Mucosa of gallbladder (tissue), 1 donor: ENCODE data around the gene CRTAC1. TPM values are rescaled to one million over a fixed set of nuclear protein-coding genes. Genes with fewer than 3 reads are reported as not detected.

Source experiments
- DNase-seq: peaks from one replicate; pipeline ENCODE4 v3.0.0-alpha.2; 2020; ENCODE audit warnings: low spot score
- total RNA-seq: library from RNA; stranded (reverse); gene quantifications from one replicate; pipeline ENCODE4 v1.2.1, GENCODE V29; 2021
- donor health status: DM: no; HTN: no; CAD: no.

The CRTAC1 gene
- total RNA-seq, 1 donor from 2014 or later = 1.6 TPM

DNA sequence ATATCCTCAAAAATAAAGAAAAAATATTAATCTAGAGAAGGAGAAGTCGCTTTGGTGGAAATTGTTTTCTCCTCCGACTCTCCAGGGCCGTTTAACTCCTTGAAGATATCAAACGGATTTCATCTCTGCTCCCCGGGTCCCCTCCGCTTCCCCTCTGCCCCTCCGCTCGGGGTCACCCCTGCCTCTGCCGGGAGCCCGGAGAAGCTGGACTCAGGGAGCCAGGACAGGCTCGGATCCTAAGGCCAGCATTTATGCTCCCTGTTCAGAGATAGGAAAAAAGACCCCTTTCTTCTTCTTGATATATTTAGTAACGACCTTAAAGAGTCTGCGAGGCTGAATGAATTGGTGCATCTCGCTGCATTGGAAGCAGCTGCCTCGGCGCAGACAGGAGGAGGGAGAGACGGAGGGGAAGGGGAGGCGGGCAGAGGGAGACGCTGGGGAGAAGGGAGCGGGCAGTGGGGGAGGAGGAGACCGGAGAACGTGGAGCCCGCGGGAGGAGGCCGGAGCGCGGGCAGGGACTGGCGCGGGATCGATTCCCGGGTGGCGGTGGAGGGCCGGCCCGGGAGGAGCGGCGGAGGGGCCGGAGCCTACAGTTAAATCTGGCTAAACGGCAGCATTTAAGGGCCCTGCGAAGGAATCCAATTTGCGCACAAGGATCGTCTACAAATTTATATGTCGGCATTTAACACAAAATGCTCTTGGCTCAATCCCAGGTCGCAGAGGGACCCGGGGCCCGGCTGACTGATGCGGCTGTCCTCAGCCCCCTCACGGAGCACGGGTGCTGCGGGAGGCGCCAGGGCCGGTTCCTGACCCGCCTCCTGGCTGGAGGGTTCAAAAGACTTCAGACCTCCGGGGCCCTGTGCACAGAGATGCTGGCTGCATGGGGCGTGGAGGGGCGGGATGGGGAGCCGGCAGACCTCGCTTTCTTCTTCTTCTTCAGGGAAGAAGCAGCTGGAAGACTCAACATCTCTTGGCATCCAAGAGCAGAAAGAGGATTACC lies 55.6 kb downstream of the CRTAC1 start:
- DNase-seq = no peak

DNA sequence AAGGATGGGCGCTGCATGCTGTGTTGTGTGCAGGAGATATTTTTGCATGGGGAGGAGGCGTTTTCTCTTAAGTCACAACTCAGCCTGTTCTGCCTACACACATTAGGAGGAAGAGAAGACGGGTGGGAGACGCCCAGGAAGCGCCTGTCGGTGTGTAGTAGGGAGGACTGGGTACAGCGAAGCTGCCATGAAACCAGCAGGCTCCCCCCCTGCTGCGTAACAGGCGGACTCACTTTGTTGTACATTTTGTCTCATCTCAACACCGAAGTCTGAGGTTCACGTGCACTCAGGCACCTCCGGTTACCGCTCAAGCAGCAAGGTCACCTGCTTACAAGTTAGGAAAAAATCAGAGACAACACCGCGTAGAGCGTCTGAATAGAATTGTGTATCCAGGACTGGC lies 56.3 kb downstream of the CRTAC1 start:
- DNase-seq = no peak

DNA sequence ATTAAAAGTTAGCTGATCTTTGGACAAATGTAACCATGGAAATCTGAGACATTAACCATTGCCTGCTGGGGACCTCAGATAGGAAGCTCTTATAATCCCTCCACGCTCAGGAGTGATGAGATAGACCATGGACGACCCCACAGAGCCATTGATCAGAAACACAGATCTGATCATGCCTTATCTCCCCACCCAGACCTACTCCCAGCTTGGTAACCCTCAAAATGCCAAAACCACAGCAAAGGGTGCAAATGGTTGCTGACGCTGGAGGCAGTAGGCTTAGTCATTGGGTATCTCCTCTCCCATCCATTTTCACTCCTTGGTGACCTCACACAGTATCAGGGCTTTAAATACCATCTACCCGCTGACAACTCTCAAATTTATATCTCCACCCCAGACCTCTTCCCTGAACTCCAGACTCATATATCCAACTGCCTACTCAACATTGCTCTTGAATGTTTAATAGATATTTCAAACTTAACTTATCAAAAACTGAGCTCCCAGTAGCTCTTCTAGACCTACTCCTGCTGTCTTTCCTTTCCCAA lies 60.8 kb downstream of the CRTAC1 start:
- DNase-seq = no peak

DNA sequence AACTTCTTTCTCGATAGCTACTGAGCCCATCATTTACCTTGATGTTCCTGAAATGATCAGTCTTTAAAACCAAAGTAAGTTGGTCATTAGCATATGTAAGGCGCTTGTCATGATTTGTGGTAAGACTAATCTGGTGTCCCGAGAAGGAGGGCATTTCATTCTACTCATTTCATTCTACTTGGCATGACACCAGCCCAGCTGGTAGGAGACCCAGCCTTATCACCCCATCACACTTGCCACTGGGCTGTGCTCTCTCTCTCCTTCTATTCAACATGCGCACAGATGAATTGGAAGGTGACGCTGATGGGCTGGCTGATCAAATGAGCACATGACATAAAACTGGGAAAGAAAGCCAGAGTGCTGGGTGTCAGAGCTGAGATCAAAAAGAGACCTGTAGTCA lies 65.7 kb downstream of the CRTAC1 start:
- DNase-seq = no peak

DNA sequence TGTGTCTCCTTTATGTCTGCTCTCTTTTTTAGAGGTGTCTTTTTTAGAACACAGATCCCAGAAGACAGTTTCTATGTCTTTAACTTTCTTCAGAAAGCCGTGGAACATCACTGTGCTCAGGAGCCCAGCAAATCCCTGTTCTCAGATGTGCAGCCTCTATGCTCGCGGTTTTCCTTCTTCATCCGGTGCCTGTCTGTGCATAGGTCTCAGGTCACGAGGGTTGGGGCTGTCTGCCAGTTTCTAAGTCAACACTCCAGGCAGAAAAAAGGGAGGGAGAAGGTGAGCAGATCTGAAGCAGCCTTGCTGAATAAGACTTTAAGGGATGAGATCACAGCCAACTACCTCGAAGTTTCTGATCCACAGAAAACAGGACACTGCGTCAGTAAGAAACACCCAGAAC lies 68.5 kb downstream of the CRTAC1 start:
- no peak for DNase-seq

DNA sequence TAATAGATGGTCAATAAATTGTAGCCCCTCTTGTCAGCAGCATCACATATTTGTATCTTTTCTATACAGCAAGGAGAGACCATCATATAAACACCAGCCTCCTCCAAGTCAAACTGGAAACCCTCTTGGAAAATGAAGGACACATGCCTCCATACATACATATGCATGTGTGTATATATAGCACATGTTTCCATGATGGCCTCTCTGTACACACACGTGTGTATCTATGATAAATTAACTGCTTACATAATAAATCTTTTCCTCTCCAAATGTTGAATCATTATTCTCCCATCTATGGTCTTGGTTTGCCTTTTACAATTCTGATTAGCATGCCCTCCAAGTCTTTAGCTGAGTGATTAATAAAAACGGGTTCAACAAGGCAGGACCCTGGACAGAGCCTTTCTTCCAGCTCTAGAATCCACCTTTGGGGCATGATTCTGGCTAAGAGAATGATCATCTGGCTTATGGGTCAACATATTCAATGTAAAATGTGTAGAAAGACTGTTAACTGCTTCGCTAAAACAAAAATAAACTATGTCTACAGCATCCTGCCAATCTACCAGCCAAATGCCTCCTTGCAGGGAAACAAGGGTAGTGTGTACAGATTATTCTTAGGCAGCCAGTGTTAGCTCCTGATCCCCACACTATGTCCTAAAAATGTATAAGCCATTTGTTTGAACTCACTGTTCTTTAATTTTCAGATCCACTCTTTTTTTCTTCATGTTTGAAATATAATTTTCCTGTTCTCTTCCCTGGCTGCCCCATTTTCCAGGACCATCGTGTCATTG lies 70.0 kb downstream of the CRTAC1 start:
- DNase-seq = no peak

DNA sequence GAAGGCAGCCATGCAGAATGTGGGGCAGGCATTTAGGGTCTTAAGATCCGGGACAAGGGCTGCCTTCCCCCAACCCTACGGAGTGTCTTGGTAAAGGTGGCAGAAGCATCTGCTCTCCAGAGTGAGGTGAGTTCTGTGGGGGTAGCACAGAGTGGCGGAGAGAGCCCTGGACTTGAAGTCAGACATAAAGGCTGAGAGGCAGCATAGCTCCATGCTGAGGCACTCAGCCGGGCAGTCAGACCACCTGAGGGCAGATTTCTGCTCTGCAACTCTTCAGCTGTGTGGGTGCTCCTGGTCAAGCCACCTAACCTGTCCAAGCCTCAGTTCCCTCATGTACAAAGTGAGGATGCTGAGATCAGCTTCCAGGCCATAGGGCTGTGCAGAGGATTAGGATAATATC lies 81.0 kb downstream of the CRTAC1 start:
- no peak for DNase-seq

DNA sequence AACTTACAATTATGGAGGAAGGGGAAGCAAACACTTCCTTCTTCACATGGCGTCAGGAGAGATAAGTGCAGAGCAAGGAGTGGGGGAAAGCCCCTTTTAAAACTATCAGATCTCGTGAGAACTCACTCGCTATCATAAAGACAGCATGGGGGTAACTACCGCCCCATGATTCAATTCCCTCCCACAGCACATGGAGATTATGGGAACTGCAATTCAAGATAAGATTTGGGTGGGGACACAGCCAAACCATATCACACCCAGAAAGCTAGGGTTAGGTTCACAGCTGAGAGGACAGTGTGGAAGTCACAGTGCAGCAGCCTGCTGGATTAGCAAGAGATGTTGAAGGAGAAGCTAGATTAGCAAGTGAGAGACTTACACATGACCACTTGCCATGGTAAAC lies 81.6 kb downstream of the CRTAC1 start:
- DNase-seq = no peak

DNA sequence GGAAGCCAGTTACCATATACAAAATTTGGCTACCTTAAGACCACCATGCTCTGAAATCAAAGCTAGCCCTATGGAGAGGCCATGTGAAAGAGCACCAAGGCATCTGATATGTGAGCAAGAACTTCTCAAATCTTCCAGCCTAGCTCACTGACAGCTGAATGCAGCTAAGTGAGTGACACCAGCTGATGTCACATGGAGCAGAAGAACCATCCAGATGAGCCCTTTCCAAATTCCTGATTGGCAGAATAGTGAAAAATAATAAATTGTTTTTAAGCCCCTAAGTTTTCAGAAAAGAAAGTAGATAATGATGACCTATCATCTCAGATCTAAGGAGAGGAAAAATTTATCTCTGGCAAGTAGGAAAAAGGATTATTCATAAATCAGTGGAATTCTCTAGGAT lies 85.6 kb downstream of the CRTAC1 start:
- DNase-seq = no peak

DNA sequence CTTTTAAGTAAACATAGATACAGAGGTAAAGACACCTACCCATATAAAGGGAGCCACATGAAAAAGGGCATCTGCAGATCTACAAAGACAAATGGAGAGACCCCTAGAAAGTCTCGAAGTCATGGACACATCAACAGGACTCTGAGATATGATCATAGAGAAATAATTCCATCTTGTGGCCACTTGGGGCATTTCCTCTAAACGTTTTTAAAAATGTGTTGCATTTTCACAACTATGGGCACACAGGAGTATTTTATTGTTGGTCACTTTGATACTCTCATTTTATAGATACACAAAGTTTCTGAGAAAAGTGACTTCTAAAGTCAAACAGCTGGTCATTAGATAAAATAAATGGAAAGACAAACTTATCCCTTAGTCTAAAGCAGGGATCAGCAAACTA lies 87.1 kb downstream of the CRTAC1 start:
- no peak for DNase-seq

DNA sequence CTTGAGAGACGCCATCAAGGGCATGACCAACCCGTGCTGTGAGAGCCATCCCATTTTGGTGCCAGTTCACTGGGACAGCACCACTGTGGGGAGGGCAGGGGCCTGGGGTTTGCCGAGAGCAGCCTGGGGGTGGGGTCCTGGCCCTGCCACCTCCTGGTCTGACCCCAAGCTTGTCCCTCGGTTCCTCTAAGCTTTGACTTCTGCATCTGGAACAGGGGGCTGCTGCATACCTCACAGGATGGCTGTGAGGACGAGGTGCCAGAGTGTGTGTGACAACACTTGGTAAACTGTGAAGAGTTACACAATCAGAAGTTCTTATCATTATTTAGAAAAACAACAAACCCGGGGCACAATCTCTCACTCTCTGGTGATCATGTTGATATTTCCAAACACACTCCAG lies 89.9 kb downstream of the CRTAC1 start:
- no peak for DNase-seq

DNA sequence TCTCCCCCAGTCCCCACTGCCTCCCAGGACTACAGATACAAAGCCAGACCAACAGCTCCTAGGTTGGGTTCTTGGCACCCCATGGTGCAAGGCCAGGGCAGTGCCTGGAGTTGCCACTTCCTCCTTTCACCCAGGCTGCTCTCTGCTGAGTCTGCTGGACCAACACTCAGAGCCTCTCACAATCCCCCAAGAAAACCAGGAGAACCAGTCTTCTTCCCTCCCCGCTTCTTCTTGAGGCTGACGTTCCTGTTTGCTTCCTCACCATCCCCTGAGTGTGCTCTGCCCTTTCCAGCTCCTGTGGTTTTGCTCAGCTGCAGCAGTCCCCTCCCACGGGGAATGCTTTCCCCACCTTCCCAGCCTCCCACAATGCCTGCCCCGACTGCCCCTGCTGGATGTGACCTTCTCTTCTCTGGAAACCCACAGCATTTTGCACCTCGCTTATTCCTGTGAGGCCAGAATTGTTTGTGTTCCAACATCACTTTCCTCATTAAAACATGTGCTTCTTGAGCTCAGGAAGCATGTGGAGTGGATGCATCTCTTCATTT lies 90.9 kb downstream of the CRTAC1 start:
- DNase-seq = no peak

DNA sequence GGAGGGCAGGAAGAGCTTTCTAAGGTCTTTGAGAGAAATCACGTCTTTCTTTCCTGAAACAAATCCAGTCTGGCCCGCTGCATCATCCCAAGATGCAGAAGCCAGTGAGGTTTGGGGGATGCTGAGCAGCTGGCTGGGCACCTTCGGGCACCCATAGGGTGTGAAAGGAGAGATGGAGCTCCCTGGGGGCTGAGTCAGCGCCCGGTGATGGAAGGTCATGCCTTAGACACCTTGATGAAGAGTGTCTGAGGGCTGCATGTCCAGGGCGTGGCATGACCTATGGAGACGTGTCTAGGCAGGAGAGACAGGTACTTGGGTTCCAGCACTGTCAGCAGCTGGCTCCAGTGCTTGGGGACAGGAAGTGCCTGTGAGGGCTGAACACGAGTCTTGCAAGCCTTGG lies 92.5 kb downstream of the CRTAC1 start:
- no peak for DNase-seq

DNA sequence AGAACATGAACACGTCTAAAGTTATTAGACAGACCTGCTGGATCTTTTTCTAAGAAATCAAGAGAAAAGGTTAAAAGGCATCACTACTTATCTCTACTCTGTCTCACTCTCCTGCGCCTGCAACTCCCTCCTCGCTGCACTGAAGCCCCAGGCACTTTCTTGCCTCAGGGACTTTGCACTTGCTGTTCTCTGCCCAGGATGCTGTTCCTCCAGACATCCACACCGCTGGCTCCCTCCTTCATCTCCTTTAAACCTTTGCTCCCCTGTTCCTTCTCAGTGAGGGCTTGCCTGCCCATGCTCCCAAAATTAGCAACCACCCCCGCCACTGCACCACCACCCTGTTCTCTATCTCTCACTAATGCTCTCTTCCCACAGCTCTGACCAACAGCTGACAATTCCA lies 93.4 kb downstream of the CRTAC1 start:
- DNase-seq = no peak

DNA sequence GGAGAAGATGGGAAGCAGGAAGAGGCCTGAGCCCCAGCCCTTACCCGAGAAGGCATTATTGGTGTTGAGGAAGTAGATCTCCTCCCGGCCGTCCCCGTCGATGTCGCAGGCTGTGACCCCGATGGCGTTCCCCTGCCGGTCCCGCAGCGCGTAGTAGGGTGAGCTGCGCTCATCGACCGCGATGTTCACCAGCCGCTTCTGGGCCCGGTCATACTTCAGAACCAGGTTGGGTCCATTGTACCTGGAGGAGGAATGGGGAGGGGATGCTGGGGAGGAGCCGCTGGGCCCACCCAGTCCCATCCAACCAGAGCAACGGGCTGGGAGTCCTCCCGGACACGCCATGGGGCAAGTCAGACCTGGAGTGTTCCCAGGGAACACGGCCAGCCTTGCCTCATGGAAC lies 94.3 kb downstream of the CRTAC1 start:
- DNase-seq = no peak

DNA sequence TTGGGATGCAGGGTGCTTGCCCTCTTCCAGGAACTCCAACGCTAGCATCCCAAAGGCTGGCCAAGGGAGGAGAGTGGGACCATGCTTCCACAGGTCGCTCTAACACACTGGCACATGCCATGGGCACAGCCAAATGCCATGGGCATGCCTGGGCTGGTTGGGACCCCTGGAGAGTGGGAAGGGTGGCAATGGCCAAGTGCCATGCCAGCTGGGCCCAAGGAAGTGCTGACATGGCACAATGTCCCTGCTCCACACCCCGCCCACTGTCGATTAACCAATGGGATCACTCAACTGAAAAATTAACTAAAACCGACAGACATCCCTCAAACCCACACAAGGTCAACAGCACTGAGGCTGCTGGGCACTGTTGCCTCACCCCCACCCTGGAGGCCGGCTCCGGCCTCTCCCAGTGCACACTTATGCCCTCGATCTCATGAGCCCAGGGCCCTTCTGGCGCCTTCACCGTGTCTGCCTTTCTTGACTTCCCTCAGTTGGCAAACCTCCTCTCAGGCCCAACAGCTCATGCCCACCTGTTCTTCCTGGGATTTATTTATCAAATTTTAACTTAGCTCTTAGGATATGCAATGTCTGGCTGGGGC lies 97.4 kb downstream of the CRTAC1 start:
- DNase-seq = no peak

DNA sequence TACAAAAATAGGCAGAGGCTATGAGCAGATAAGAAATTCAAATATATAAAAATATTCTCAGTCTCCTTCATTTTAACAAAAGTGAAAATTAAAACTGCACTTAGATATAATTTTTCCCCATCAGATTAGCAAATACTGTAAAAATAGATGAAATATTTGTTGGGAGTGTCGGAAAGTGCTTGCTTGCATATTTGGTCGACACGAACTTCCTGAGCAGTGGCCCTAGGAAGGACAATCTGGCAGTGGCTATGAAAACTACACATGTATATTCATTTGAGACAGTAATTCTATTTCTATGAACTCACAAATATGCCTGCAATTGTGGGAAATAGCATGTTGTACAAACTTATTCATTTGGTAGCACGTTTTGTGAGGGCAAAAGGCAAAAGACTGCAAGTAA lies 99.4 kb downstream of the CRTAC1 start:
- DNase-seq = no peak

DNA sequence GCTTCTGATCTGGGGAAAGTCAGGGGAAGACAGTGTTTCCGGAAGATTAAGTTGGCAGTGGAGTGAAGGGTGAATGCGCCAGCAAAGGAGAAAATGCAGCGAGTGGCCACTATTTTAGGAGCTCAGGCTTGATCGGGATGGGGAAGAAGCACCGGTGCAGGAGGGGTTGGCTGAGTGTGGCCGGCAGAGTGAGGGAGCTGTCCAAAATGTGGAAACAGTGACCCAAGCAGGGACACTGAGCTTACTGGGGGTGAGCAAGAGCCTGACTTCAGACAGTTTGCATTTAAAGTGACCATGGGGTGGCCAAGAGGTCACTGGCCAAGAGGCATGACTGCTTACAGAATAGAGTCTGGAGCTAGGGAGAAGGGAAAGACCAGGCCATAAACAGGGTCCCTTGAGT lies 101.5 kb downstream of the CRTAC1 start:
- no peak for DNase-seq

DNA sequence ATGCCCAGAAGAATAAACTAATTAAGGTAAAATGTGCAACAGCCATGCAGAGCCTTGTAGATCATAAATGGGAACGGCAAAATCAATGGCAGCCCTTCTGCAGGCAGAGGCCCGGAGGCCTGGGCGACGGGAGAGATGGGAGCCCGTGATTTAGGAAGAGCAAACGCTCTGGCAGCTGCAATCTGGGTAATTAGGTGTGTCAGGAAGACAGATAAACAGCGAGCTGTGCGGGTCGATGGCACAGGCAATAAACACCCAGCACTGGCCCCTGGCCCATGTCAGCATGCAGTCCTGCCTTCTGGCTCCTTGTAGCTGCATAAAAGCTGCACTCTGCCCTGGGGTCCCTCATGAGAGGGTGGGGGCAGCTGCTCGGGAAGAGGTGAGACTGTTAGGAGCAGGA lies 102.8 kb downstream of the CRTAC1 start:
- DNase-seq = no peak

DNA sequence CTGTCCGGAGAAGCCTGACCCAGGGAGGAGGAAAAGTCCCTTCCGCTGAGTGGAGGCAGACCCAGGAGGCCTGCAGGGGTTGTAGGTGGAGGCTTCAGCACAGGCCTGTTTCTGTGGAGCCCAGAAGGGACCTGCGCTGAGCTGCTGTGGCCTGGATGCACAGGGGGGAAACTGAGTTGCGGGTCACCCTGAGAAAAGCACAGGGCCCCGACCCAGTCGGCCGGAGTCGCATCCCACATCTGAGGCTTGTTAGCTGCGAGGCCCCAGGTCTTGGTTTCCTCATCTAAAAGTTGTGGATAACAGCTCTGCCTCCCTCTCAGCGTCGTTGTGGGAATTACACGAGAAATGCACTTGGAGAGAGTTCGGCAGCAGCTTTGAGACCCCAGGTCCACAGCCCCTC lies 104.4 kb downstream of the CRTAC1 start:
- no peak for DNase-seq

DNA sequence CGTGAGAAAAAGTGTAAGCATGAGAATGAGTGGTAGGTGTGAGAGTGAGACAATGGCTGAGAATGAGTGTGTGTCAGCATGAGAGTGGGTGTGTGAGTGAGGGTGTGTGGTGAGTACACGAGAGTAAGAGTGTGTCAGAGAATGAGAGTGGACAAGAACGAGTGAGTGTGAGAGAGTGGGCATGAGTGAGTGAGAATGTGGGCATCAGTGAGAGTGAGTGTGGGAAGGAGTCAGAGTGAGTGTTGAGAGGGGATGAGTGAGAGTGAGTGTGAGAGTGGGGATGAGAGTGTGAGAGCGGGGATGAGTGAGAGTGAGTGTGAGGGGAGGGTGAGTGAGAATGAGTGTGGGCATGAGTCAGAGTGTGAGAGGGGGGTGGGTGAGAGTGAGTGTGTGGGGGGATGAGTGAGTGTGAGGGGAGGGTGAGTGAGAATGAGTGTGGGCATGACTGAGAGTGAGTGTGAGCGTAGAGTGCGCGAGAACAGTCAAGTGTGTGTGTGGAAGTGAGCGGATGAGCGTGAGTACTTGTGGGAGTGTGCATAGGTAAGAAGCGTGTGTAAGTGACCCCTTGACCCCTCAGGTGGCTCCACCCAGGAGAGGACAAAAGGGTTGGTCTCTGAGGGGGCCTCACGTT lies 105.0 kb downstream of the CRTAC1 start:
- no peak for DNase-seq

DNA sequence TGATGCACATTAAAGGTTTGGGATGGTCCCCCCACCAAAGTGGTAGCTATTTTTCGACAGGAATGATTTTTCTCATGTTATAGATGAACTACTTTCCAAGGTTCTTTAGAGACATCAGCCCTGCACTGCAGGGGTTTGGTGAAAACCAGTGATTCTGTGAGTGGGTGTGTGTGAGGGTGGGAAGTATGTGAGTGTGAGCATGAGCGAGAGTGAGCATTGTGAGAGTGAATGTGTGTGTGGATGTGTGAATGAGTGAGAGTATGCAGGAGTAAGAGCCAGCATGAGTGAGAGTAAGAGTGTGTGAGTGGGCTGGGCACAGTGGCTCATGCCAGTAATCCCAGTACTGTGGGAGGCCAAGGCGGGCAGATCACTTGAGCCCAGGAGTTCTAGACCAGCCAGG lies 105.7 kb downstream of the CRTAC1 start:
- no peak for DNase-seq
